ENCODE measurements around the gene EBLN1.

The EBLN1 gene

GRCh38 chr10:22217842-22218241, at the start of gene EBLN1:
Gene EBLN1, minus strand, starts transcription at chr10:22218015. Its CDS starts 8,032 bp downstream, at chr10:22209983.
- DNase-seq (ENCODE audit: low read depth, low spot score): no peak

GRCh38 chr10:22265839-22266537, 48.2 kb upstream of the EBLN1 start:
- no peak for DNase-seq (ENCODE audit: low read depth, low spot score)

- DNase-seq (ENCODE audit: low read depth, low spot score): no peak
Measured at GRCh38 chr10:22263106-22263505, 45.3 kb upstream of the EBLN1 start.

GRCh38 chr10:22259280-22259679, 41.5 kb upstream of the EBLN1 start:
- DNase-seq (ENCODE audit: low read depth, low spot score): no peak

GRCh38 chr10:22258471-22258870, 40.7 kb upstream of the EBLN1 start:
- no peak for DNase-seq (ENCODE audit: low read depth, low spot score)

- no peak for DNase-seq (ENCODE audit: low read depth, low spot score)
Measured at GRCh38 chr10:22253580-22253882, 35.7 kb upstream of the EBLN1 start.

- peak; percentile 52 for DNase-seq (ENCODE audit: low read depth, low spot score)
Measured at GRCh38 chr10:22252801-22253579, 35.2 kb upstream of the EBLN1 start.

GRCh38 chr10:22252224-22252800, 34.5 kb upstream of the EBLN1 start:
- no peak for DNase-seq (ENCODE audit: low read depth, low spot score)

GRCh38 chr10:22251751-22252223, 34.0 kb upstream of the EBLN1 start:
- peak; percentile 60 for DNase-seq (ENCODE audit: low read depth, low spot score)

- DNase-seq (ENCODE audit: low read depth, low spot score): no peak
Measured at GRCh38 chr10:22250897-22251660, 33.3 kb upstream of the EBLN1 start.

GRCh38 chr10:22247636-22248035, 29.8 kb upstream of the EBLN1 start:
- DNase-seq (ENCODE audit: low read depth, low spot score): no peak

GRCh38 chr10:22246680-22247391, 29.0 kb upstream of the EBLN1 start:
- no peak for DNase-seq (ENCODE audit: low read depth, low spot score)

GRCh38 chr10:22245567-22245966, 27.8 kb upstream of the EBLN1 start:
- DNase-seq (ENCODE audit: low read depth, low spot score): no peak

GRCh38 chr10:22244855-22245254, 27.0 kb upstream of the EBLN1 start:
- DNase-seq (ENCODE audit: low read depth, low spot score): no peak

GRCh38 chr10:22244001-22244400, 26.2 kb upstream of the EBLN1 start:
- DNase-seq (ENCODE audit: low read depth, low spot score): no peak

GRCh38 chr10:22243321-22243720, 25.5 kb upstream of the EBLN1 start:
- no peak for DNase-seq (ENCODE audit: low read depth, low spot score)

- DNase-seq (ENCODE audit: low read depth, low spot score): no peak
Measured at GRCh38 chr10:22231260-22231659, 13.4 kb upstream of the EBLN1 start.

- DNase-seq (ENCODE audit: low read depth, low spot score): no peak
Measured at GRCh38 chr10:22230158-22230833, 12.5 kb upstream of the EBLN1 start.

GRCh38 chr10:22229802-22230157, 12.0 kb upstream of the EBLN1 start:
- no peak for DNase-seq (ENCODE audit: low read depth, low spot score)

GRCh38 chr10:22228943-22229801, 11.4 kb upstream of the EBLN1 start:
- DNase-seq (ENCODE audit: low read depth, low spot score): peak; percentile 97
